Measurements from ENCODE around the gene NFKB2. TPM values are rescaled to one million over a fixed set of nuclear protein-coding genes. Genes with fewer than 3 reads are reported as not detected.

The NFKB2 gene
- total RNA-seq, 2 experiments from 2014 or later: 240 to 256 TPM

DNA sequence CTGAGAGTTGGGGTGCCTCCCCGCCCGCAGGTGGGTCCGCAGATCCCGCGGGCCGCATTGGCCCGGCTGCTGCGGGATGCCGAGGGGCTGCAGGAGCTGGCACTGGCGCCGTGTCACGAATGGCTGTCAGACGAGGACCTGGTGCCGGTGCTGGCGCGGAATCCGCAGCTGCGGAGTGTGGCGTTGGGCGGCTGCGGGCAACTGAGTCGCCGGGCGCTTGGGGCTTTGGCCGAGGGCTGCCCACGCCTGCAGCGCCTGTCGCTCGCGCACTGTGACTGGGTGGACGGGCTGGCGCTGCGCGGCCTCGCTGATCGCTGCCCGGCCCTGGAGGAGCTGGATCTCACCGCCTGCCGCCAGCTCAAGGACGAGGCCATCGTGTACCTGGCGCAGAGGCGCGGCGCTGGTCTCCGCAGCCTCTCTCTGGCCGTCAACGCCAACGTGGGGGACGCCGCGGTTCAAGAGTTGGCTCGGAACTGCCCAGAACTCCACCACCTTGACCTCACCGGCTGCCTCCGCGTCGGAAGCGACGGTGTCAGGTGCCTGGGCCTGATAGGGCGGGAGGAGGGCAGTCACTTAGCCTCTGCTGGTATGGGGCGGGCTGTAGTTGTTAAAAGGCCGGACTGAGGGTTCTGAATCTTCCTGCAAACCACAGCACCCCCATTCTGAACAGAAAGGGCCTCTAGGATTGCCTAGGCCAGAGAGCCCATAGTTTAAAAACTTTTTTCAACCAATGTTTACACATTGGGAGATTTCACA lies 26.4 kb downstream of the NFKB2 start:
- no peaks in the 10 kb centered on the region for H3K9me3 Mint-ChIP-seq
- DNase-seq (peak in 4 of 14 experiments; percentile 23 to 65 (median 52)), ATAC-seq (ENCODE audit: poor library complexity) (peak; percentile 8)
- peaks cover 19% of the 10 kb centered on the region for H3K27me3 Mint-ChIP-seq
- intact Hi-C loops (cut with DNase I, micrococcal nuclease): loop anchor here (1.0 to 5.0 kb wide), 6 partner anchors 10 to 80 kb away; partner anchors contain the start of genes CUEDC2 (in 2 of the 2), ACTR1A (in 1 of the 2), NFKB2 (in 1 of the 2) and SUFU (in 1 of the 2)
- H3K4me3 ChIP-seq (ENCODE audit: low read length): peak overlapping the region; percentile 83
- peak overlapping the region; percentile 65 to 68 for H3K27ac ChIP-seq (ENCODE audit: low read depth in 1 of 2, low read length in 2 of 2)
- H3K9me3 ChIP-seq (ENCODE audit: control insufficient read depth in 1 of 2, insufficient read depth in 1 of 2, low read length in 2 of 2): peaks cover 0 to 4% of the 10 kb centered on the region in 2 experiments
- peak overlapping the region; percentile 82 for H3K27ac Mint-ChIP-seq
- CTCF ChIA-PET: interaction anchor here (1.0 to 3.9 kb wide), 10 partner anchors 9 to 191 kb away, joined by 3 to 26 read pairs (median 10); partner anchors contain the start of genes C10orf95, CUEDC2 and NFKB2
- peaks cover 47% of the 10 kb centered on the region for H3K4me1 ChIP-seq (ENCODE audit: insufficient read depth, low read length)
- peaks cover 35% of the 10 kb centered on the region for H3K4me1 Mint-ChIP-seq (ENCODE audit: low read depth)
- TF ChIP-seq, protein P1, sequence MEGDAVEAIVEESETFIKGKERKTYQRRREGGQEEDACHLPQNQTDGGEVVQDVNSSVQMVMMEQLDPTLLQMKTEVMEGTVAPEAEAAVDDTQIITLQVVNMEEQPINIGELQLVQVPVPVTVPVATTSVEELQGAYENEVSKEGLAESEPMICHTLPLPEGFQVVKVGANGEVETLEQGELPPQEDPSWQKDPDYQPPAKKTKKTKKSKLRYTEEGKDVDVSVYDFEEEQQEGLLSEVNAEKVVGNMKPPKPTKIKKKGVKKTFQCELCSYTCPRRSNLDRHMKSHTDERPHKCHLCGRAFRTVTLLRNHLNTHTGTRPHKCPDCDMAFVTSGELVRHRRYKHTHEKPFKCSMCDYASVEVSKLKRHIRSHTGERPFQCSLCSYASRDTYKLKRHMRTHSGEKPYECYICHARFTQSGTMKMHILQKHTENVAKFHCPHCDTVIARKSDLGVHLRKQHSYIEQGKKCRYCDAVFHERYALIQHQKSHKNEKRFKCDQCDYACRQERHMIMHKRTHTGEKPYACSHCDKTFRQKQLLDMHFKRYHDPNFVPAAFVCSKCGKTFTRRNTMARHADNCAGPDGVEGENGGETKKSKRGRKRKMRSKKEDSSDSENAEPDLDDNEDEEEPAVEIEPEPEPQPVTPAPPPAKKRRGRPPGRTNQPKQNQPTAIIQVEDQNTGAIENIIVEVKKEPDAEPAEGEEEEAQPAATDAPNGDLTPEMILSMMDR (IDR thresholded peaks at IDR 0.05): no peak
- peaks cover 33% of the 10 kb centered on the region for H3K36me3 Mint-ChIP-seq (ENCODE audit: low read depth)
- H3K4me3 Mint-ChIP-seq: peak overlapping the region; percentile 99
- peaks cover 18% of the 10 kb centered on the region for H3K36me3 ChIP-seq (ENCODE audit: insufficient read depth, low read length)
- POLR2A ChIA-PET: interaction anchor here (0.8 to 5.6 kb wide), 19 partner anchors 8 to 604 kb away, joined by 3 to 94 read pairs (median 10); partner anchors contain the start of genes ACTR1A, C10orf95, CUEDC2 and NFKB2
- H3K27me3 ChIP-seq (ENCODE audit: control insufficient read depth in 1 of 2, insufficient read depth in 2 of 2, low read length in 2 of 2): peaks cover 9 to 16% of the 10 kb centered on the region in 2 experiments

DNA sequence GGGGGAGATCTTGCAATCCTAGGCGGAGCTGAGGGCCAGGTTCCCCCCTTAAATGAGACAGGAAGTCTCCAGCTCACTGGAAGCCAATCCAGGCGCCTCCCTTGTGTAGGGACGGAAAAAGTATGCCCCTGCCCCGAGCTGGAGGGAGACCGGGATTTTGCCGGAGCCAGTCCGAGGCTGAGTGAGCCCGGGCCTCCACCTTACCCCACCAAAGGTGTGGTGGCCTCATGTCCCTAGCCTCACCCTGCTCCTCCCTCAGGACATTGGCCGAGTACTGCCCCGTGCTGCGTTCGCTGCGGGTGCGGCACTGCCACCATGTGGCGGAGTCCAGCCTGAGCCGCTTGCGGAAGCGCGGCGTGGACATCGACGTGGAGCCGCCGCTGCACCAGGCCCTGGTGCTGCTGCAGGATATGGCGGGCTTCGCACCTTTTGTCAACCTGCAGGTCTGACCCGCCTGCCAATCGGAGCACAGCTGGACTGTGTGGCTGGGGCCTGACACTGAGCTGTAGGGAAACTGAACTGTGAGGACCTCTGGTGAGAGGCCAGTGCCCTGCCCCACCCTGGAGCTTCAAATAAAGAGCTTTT lies 27.1 kb downstream of the NFKB2 start:
- ATAC-seq (ENCODE audit: poor library complexity): no peak
- intact Hi-C loops (cut with DNase I, micrococcal nuclease): loop anchor here in 1 of 2 experiments (2.0 to 5.0 kb wide), 2 partner anchors 50 to 80 kb away; partner anchors contain the start of genes ACTR1A and SUFU
- peaks cover 40% of the 10 kb centered on the region for H3K4me1 Mint-ChIP-seq (ENCODE audit: low read depth)

More for the DNA sequence above, 27.1 kb downstream of the NFKB2 start:
- peak in 9 of 14 experiments; percentile 35 to 75 (median 56) for DNase-seq
- ChIA-PET CTCF (interaction anchor here (0.7 to 3.9 kb wide), 11 partner anchors 10 to 192 kb away, joined by 3 to 26 read pairs (median 7); partner anchors contain the start of genes C10orf95 and NFKB2), POLR2A (interaction anchor here (0.9 to 5.6 kb wide), 14 partner anchors 8 to 604 kb away, joined by 3 to 94 read pairs (median 22); partner anchors contain the start of genes ACTR1A, C10orf95, CUEDC2 and NFKB2)
- Histone ChIP-seq H3K27me3 (ENCODE audit: control insufficient read depth in 1 of 2, insufficient read depth in 2 of 2, low read length in 2 of 2) (peaks cover 9% of the 10 kb centered on the region in 2 experiments), H3K4me3 (ENCODE audit: low read length) (peak overlapping the region; percentile 83), H3K9me3 (ENCODE audit: control insufficient read depth in 1 of 2, insufficient read depth in 1 of 2, low read length in 2 of 2) (peaks cover 0 to 4% of the 10 kb centered on the region in 2 experiments), H3K4me1 (ENCODE audit: insufficient read depth, low read length) (peaks cover 47% of the 10 kb centered on the region), H3K36me3 (ENCODE audit: insufficient read depth, low read length) (peaks cover 18% of the 10 kb centered on the region), H3K27ac (ENCODE audit: low read depth in 1 of 2, low read length in 2 of 2) (peak overlapping the region; percentile 65 to 68)
- no peaks in the 10 kb centered on the region for H3K9me3 Mint-ChIP-seq
- H3K27ac Mint-ChIP-seq: peak overlapping the region; percentile 82
- TF ChIP-seq, protein P1 (IDR thresholded peaks at IDR 0.05): peak; percentile 44
- peaks cover 12% of the 10 kb centered on the region for H3K27me3 Mint-ChIP-seq
- H3K4me3 Mint-ChIP-seq: peak overlapping the region; percentile 99
- H3K36me3 Mint-ChIP-seq (ENCODE audit: low read depth): peaks cover 33% of the 10 kb centered on the region
